ENCODE measurements around the gene STK39. TPM values are rescaled to one million over a fixed set of nuclear protein-coding genes. Genes with fewer than 3 reads are reported as not detected.
A peak's percentile ranks its signal among the peaks of the same experiment; 100 is the strongest.

The STK39 gene
- total RNA-seq, 1 experiment from 2014 or later: 16.9 TPM

DNA sequence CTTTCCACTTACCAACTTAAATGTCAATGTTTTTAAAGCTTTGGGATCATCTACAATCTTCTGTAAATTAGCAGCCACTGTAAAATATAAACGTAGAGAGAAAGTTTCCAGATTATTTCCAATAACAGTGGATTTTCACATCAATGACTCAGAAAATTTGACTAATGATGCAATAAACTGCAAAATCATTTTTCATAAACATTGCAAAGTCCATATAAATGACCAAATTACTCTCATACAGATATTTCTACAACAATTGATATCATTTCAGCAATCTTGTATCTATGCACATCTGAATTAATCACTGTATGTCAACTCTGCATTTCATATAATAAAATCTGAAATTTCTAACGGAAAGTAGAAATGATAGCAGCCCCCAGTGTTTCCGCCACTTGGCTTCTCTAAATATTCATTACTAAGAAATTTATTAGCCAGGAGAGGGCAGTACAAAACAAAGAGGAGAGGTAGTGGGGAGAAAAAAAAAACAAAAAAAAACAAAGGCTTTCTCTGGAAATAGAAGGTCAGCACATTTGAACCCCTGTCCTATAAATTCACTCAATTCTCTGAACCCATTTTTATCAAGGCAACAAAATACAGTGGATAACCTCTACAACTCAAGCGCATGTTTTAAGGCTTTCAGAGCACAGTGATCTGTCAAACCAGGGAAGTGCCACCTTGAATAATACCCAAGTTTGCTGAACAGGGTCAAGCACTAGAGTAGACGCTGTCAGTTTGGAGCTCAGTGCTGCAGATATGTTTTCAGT is 282.6 kb downstream of the STK39 start:
- peak; percentile 3 for DNase-seq (ENCODE audit: low read depth)

DNA sequence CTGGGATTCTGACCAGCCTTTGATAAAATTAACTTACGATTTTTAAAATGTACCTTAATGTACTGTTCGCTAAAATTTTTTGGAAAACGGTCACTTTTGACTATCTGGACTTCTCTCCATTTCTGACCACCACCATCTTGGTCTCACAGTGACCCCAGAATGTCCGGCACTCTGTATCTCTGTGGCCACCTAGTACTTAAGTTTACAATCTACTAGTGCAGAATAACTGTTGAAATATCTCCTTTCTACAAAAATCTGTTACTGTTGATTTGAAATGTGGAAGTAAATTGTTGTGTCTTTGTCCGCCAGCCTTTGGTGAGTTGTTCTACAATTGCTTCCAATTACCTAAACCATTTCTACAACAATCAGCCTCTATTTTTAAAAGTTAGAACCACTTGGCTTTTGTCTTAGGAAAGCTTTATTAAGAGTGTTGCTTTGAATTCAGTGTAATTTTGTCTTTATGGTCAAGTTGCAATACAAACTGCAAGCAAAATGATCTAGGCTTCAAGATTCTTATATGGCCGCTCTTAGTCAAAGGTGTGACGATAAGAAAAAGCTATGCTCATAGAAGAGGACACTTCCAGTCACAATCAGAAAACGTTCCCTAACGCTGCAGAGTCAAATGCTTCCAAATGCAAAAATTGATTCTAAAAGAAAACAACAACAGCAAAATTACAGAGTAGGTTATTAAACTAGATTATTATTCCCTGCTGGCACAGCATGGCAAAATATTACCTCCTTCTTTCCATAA is 283.3 kb downstream of the STK39 start:
- DNase-seq (ENCODE audit: low read depth): no peak

DNA sequence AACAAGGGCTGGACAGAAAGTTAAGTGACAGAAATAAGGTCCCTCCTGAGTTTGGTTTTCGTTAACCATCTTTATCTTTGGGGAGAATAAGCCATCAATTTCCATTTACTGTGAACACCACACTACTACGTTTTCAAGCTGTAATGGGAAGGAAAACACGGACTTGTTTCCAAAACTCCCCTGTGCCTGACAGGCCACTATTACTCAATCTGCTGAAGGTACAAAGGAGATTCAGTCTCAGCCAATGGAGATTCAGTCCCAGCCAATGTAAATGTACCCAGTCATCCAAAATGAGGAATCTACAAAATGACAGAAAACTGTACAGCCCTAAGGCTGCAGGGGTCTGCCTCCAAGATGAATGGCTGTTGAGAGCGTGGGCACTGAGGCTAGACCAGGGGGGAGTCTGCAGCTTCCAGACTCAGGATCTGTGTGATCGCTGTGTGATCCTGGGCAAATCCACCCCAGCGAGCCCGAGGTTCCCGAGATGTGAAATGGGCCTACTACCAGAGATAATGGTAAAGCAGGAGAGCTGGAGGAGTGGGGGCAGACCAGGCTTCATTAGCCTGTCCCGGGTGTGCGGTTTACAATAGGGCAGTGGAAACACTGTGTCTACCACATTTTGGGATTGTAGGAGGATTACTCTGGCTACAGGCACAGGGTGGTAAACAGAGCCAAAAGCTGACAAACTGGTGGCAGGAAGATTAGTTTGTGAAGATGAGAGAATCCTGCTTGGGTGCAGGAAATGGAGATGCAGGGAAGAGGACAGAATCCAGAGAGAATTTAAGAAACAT is 284.8 kb downstream of the STK39 start:
- no peak for DNase-seq (ENCODE audit: low read depth)

DNA sequence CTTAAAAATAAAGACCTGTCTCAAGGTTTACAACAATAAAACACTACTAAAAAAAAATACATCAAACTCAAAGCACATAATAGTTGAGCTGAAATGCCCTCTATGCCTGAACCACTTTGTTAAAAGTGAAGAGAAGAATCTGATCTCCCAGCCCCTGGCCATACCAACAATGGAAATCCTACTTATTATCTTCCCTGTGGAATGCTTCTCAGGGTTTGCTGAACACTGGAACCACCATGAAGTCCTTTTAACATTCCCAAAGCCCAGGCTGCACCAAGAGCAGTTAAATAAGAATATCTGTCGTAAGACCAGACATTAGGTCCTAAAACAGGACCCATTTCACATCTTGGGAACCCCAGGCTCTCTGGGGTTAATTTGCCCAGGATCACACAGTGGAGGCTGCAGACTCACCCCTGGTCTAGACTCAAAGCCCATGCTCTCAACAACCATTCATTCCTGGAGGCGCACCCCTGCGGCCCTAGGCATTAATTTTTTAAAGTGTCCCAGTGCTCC is 285.8 kb downstream of the STK39 start:
- DNase-seq (ENCODE audit: low read depth): no peak

DNA sequence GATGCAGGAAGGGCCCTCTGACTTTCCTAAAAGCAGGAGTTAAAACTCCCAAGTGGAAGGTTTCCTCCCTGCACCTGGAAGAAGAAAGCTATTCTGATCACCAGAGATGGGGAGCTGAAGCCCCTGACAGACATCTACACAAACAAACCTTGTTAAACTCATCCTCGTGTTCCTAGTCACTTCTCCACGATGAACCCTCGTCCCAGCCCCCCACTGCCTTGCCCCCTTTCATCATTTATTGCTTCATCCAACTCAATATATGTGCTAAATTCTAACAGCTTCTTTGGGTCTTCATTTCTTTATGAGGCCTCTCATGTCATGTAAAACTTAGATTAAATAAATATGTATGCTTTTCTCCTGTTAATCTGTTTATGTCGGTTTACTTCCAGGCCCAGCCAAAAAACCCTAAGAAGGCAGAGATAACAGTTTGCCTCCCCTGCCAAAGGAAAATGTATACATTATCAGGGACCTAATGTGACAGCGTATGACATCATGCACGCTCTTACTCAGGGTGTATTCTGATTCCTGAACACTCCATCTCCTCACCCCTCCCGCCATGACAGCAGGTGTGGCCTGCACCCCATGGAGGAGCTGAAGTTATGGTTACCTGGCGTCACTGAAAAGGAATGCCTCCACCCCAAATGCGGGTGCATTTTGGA is 287.2 kb downstream of the STK39 start:
- DNase-seq (ENCODE audit: low read depth): no peak

DNA sequence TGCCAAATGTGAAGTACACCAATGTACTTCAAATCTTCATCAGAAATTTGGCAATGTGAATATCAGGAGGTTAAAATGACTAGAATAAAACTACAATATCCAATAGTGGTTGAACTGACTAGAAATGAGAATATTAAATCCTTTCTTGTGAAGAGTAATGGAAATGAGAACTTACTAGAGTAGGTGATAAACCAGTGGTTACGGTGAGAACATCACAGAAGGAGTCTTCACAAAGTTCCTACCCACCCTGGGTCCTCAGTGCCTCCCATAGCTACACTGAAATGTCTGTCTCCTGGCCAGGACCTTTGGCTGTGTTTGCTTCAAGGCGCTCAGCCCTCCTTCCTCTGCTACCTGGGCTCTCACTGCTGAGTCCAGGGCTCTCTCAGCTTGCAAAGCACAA is 289.7 kb downstream of the STK39 start:
- no peak for DNase-seq (ENCODE audit: low read depth)

DNA sequence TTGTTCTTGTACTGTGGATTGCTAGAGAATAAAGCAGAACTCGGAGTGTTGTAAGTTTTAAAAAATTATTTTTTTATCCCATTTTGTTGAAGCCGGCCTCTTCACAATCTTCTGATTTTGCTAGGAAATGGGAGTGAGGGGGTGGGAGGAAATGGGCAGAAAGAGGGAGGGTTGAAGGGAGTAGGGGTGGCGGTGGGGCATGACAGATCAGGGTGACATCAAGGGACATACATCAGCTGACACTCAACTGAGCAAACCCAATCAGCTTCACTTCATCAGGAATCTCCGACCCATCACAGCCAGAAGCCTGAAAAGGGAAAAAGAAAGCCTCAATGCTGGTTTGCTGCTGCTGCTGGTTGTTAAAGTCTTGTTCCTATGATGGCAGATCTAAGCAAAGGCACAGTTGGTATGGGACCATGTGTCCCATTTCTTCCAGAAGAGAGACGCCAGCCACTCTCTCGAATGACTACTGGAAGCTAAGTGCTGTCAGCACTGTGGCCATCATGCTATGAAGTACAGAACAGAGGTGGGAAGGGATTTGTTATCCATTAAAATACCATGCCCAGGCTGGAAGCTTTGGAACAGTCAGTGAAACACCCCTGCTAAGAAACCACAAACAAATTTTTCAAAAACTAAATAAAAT is 292.0 kb downstream of the STK39 start:
- DNase-seq (ENCODE audit: low read depth): no peak

DNA sequence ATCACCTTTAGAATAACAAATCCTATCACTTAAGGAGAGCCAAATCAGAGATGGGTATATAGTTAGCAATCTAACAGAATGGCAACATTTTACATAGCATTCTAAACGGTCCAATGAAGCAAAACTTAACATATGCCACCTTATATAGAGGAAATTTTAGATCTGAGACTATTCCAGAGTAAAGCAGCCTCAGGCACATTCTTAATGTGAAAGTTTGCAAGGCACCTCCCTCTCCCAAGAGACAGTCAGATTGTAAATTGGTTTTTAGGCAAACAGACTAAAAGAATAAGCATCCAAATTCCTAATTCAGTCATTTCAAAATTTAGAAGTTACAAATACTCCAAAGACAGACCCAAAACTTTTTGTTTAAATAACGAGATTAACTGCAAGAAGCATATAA is 292.9 kb downstream of the STK39 start:
- no peak for DNase-seq (ENCODE audit: low read depth)

DNA sequence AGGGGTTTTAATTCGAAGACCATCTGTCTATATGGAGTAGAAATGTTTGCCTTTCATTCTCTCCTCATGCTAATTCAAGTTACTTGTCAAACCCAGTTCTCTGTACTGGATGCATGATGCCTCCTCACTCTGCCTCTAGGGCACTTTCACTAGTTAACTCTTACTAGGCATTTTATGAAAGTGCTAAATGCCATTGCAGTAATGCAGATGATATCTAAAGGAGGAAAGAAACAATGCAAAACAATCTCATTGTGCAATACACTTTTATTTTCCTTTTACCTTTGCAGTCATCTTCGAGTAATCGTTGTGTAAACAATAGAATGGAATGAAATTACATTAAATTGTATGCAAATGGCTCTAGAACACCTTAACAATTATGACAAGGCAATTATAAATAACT is 293.6 kb downstream of the STK39 start:
- DNase-seq (ENCODE audit: low read depth): no peak

DNA sequence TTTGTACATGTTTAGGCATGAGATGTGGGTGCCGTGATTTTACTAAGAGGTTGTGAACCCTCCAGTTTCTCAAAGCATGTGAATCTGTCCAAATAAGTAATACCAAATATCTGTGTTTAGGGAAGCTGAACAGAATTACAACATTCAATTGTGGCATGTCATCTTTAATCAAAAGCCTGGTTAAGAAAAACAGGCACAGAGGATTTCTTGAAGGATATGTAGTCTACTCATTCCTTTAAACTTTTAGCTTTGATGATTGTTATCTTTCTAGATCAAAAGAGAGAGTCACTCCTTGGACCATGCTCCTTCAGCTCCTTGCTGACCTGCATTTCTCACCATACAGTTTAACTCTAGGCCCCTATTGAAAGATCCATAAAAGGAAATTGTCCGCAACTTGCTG is 296.8 kb downstream of the STK39 start:
- no peak for DNase-seq (ENCODE audit: low read depth)

DNA sequence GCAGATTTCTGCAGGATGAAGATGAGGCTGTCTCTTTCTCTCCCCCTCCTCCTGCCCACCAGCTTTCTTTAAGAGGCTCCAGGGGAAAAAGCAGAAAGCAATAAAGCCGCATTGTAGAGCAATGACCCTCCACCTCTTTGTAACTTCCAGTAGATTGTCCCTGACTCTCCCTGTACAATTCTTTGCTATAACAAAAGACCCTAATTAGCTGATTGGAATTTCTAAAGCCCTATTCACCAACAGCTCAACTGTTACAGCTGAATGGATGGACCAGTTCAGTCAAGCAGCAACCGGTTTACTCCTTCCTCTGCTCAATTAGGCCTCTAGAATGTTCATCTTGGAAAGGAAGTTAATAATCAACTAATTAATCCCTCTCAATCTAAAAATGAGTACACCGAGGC is 301.0 kb downstream of the STK39 start:
- no peak for DNase-seq (ENCODE audit: low read depth)

DNA sequence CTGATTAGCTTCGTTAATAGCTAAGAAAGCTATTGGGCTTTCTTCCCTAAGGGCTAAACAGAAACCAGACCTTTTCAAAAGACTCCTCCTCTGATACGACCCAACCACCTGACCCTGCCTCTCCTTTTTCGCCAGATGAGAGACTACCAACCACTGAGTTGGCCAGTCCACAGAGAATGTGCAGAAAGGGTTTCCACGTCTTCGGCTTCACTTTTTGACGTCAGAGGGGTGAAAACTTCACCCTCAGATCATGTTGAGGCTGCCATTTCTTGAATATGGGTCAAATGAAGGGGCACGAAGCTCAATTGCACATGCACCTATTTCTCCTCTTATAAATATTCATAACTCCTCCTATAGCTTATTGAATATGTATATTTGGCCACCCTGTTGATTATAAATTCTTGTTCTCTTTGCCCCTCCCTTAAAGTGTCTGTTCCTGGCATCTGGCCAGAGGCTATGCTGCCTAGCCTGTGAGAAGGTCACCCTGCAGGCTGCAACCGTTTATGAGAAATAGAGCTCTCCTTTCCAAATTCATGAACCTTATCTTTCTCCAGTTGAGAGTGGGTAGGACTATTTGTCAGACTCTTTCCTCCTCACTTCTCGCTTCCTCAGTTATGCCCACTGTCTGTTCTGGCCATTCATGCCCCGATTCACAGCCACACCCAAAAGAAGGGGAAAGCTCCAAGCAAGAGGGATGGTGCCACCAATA is 301.6 kb downstream of the STK39 start:
- no peak for DNase-seq (ENCODE audit: low read depth)

DNA sequence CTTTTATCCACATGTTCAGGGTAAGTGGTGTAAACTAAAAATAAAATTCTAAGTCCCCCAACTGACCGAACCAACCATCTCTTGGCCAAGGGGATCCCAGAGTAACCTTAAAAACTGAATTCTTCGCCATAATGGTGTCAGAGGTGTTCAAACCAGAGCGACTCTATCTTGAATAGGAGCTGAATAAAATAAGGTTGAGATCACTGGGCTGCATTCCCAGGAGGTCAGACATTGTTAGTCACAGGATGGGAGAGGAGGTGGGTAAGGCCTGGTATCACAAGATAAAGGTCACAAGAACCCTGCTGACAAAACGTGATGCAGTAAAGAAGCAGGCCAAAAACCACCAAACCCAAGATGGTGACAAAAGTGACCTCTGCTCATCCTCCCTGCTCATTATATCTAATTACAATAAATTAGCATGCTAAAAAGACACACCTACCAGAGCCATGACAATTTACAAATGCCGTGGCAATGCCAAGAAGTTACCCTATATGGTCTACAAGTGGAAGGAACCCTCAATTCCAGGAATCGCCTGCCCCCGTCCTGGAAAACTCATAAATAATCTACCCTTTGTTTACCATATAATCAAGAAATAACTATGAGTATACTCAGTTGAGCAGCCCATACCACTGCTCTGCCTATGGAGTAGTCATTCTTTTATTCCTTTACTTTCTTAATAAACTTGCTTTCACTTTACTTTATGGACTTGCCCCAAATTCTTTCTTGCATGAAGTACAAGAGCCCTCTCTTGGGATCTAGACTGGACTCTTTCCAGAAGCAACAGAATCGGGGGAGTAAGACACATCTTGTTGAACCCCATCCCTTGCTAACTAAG is 302.4 kb downstream of the STK39 start:
- DNase-seq (ENCODE audit: low read depth): peak; percentile 40

DNA sequence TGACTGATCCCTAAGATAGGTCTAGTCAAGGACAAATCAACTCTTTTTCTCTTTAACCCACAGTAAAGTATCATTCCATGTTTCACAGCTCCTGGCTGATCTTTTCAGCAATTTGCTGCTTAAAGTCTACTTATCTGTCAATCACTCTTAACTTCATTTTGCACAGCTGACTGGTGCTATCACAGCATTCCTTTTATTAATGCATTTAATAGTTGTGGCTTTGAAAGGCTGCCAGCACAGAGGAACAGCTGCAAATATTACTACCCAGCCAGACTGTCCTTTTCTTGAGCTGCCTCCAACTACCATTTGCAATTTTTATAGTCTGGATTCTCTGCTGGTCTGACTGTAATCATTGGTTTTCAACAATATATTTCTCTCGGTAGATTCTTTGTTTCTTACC is 303.5 kb downstream of the STK39 start:
- DNase-seq (ENCODE audit: low read depth): no peak

DNA sequence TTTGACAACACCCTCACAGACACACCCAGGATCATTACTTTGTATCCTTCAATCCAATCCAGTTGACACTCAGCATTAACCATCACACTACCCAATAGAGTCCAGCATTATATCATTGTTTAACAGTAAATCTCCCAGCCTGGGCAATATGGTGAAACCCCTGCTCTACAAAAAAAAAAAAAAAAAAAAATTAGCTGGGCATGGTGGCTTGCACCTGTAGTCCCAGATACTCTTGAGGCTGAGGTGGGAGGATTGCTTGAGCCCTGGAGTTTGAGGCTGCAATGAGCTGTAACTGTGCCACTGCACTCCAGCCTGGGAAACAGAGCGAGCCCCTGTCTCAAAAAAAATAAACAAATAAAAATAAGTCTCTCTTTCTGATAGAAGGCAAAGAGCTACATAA is 304.0 kb downstream of the STK39 start:
- no peak for DNase-seq (ENCODE audit: low read depth)

DNA sequence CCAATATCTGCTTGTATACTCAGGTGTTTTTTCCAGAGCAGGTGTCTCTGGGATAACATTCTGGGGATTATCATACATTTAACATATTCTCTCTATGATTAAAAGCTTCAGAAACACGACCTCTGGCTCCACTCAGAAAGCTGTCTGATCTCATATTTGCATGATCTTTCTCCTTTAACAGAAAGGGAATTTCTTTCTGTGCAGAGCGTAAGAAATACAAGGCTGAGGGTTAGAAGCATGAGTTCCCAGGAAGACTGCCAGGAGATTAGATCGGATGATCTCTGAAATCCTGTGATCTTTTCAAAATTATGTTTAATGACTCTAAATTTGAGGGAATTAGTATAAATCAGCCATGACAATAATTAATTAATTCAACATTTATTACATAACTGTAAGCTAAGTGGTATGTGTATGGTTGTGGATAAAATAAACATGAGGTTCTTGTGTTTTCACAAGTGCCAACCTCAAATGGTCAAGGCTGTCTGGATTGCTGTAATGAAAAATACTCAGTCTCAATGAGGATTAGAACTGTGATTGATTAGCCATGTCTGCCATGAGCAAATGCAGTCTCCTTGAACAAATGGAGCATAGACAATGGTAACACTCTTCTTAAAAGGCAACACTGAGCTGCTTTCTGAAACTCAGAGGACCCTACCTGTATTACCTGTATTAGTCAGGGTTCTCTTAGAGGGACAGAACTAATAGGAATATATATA is 304.9 kb downstream of the STK39 start:
- no peak for DNase-seq (ENCODE audit: low read depth)

DNA sequence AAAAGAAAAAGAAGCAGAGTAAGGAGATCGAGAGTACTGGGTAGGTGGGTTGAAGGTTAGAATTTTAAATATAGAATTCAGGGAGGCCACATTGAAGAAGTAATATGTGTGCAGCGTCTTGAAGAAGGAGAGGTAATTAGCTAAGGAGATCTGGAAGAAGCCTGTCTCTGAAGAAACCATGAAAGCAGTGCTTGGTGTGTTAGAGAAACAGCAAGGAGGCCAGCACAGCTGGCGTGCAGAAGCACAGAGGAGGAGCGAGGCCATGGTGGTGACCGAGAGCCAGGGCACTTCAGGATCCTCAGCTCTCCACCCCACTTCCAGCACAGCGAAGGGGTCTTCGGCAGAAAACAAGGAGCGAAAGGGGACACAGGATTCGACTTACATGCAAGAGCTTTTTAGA is 305.8 kb downstream of the STK39 start:
- DNase-seq (ENCODE audit: low read depth): no peak

DNA sequence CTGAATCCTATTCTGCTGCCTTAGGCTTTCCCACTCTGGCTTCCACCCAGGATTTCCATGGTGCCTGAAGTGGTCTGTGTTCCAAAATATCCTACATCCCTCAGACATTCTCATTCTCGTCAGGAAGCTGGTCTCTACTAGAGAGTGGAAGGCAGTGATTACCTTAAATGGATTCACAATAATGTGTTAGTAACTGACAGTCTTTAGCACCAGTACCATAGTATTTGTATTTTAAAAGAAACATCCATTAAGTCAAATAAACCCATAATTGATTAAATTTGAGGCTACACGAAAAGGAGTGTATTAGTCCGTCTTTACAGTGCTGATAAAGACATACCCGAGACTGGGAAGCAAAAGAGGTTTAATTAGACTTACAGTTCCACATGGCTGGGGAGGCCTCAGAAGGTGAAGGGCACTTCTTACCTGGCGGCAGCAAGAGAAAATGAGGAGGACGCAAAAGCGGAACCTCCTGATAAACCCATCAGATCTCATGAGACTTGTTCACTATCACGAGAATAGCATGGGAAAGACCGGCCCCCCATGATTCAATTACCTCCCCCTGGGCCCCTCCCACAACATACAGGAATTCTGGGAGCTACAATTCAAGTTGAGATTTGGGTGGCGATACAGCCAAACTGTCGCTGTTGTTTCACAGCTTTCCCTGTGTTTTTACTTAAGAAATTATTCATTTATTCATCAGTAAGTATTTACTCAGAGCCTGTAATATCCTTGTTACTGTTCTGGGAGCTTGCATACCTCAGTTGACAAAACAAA is 306.5 kb downstream of the STK39 start:
- no peak for DNase-seq (ENCODE audit: low read depth)
